HPDE6-E6E7 (cell line): Measurements from ENCODE around the gene TIPIN.

Experiments
- DNase-seq: peaks from one replicate; pipeline ENCODE4 v3.0.0; 2011; ENCODE audit warnings: missing footprints; ENCODE audit errors: extremely low spot score

TIPIN gene

GRCh38 chr15:66302489-66303278, 53.8 kb downstream of the TIPIN start:
- no peak for DNase-seq

- DNase-seq: no peak
Observed at GRCh38 chr15:66298803-66299251, 57.7 kb downstream of the TIPIN start.

GRCh38 chr15:66296186-66296585, 60.3 kb downstream of the TIPIN start:
- DNase-seq: no peak

- DNase-seq: peak; percentile 11
Observed at GRCh38 chr15:66294932-66295235, 61.6 kb downstream of the TIPIN start.

GRCh38 chr15:66294157-66294931, 62.1 kb downstream of the TIPIN start:
- DNase-seq: peak; percentile 26

GRCh38 chr15:66293419-66294156, 62.9 kb downstream of the TIPIN start, which contains the start of gene DIS3L:
DIS3L (plus strand) TSS chr15:66293568; CDS start chr15:66293597, 29 bp downstream.
- peak; percentile 39 for DNase-seq

- DNase-seq: no peak
Observed at GRCh38 chr15:66292571-66293418, 63.7 kb downstream of the TIPIN start.

GRCh38 chr15:66291816-66292570, 64.5 kb downstream of the TIPIN start:
- no peak for DNase-seq

- DNase-seq: no peak
Observed at GRCh38 chr15:66290518-66290917, 66.0 kb downstream of the TIPIN start.

- DNase-seq: no peak
Observed at GRCh38 chr15:66290007-66290406, 66.5 kb downstream of the TIPIN start.

- DNase-seq: no peak
Observed at GRCh38 chr15:66288551-66289185, 67.8 kb downstream of the TIPIN start.

- no peak for DNase-seq
Observed at GRCh38 chr15:66288093-66288492, 68.4 kb downstream of the TIPIN start.

- no peak for DNase-seq
Observed at GRCh38 chr15:66287461-66288057, 68.9 kb downstream of the TIPIN start.
